Activated CD4-positive, CD25-positive, alpha-beta regulatory T cell treated with anti-CD3 and anti-CD28 coated beads, Interleukin-2, amount 50 U/mL, for 72 hours (primary cell): ENCODE measurements around the gene CTNNAL1.
"Not testable (repeated sequence)": the region's sequence is repeated elsewhere in the genome, so short reads cannot be mapped to it uniquely, and the experiment has no call there.

ENCODE experiments used
- DNase-seq: peaks from one replicate; pipeline ENCODE4 v3.0.0; 2021

The CTNNAL1 gene, protein sequence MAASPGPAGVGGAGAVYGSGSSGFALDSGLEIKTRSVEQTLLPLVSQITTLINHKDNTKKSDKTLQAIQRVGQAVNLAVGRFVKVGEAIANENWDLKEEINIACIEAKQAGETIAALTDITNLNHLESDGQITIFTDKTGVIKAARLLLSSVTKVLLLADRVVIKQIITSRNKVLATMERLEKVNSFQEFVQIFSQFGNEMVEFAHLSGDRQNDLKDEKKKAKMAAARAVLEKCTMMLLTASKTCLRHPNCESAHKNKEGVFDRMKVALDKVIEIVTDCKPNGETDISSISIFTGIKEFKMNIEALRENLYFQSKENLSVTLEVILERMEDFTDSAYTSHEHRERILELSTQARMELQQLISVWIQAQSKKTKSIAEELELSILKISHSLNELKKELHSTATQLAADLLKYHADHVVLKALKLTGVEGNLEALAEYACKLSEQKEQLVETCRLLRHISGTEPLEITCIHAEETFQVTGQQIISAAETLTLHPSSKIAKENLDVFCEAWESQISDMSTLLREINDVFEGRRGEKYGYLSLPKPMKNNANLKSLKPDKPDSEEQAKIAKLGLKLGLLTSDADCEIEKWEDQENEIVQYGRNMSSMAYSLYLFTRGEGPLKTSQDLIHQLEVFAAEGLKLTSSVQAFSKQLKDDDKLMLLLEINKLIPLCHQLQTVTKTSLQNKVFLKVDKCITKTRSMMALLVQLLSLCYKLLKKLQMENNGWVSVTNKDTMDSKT

GRCh38 chr9:109012876-109013678 lies at the start of gene CTNNAL1:
Gene CTNNAL1, minus strand, starts transcription at chr9:109013499. Its CDS starts 57 bp downstream, at chr9:109013442.
- peak; percentile 87 for DNase-seq

DNA sequence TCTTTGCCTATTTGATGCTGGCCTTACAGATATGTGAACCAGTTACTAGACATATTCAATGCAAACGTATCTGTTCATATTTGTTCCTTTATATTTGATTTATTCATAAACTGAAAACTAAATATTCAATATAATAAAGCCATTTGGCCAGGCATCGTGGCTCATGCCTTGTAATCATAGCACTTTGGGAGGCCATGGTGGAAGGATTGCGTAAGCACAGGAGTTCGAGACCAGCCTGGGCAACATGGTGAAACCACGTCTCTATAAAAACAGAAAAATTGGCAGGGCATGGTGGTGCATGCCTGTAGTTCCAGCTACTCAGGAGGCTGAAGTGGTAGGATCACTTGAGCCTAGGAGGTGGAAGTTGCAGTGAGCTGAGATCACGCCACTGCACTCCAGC lies 49.2 kb upstream of the CTNNAL1 start:
- DNase-seq, result no peak

DNA sequence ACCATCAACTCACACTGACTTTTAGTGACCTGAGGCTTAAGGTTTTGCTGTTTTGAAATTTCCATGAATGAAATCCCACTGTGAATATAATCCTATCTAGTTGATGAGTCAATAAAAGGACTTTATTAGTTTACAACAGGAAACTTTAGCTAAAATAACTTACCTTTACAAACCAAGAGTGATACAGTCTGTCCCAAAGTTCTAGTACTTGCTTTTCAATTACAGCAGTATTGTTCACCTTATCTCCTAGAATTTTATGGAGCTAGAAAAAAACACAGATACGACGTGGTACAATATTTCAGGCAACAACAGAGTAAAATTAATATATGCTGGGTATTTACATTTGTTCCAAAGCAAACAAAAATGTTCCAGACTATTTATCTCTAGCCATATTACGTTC lies 46.9 kb upstream of the CTNNAL1 start:
- no peak for DNase-seq

- DNase-seq, result not testable (repeated sequence)
These were observed 39.8 kb upstream of the CTNNAL1 start for GRCh38 chr9:109053121-109053520.

DNA sequence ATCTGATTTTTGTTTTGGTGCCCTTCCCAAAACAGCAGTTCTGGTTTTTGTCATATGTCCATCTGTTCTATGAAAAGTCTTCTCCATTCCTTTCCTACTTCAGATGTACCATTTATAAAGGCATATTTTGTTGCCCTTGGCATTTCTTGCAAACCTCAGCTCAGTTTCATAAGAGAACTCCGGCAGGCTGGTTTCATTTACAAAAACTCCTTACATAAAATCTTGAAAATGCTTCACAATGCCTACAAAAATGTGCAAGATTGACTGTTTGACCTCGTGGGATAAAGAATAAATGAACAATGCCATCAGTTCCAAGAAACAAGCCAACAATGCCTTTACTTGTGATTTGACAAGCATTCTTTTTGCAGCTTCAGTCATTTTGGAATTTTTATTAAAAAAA lies 39.1 kb upstream of the CTNNAL1 start:
- DNase-seq, result no peak

DNA sequence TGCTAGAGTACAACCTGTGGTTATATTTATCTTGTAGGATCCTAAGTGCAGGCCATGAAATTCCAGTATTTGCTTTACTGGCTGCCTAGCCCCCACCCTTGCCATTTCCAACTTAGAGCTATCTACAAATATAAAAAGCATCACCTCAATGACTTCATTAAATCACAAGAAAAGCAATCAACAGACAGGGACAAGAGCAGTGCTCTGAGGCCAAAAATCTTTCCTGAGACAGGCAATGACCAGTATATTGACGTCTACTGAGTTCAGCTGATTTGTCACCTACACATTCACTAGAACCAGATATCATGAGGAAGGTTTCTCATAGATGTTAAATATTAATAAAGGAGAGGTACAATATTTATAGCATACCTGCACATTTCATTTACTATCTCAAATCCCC lies 38.4 kb upstream of the CTNNAL1 start:
- DNase-seq, result no peak

- DNase-seq, result no peak
These were observed 37.1 kb upstream of the CTNNAL1 start for GRCh38 chr9:109050444-109050843.

- DNase-seq, result no peak
These were observed 35.5 kb upstream of the CTNNAL1 start for GRCh38 chr9:109048822-109049221.

- no peak for DNase-seq
These were observed 34.0 kb upstream of the CTNNAL1 start for GRCh38 chr9:109047259-109047658.

DNA sequence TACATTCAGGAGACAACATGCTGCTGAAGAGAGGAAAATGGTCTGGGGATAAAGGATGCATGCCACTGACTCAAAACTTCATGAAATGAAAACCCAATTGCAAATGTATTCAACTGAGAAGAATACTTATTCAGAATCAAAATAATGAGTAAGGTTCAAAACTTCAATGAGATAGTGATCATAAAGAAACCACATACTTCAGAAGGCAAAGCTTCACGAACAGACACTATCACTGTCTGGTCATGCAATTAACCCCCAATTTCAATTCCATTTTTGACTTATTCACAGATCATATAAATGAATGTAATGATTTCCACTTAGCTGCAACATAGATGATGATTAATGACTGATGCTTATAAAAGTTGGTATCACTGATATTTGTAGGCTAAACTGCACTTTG lies 33.0 kb upstream of the CTNNAL1 start:
- DNase-seq, result no peak

- no peak for DNase-seq
These were observed 30.3 kb upstream of the CTNNAL1 start for GRCh38 chr9:109043578-109043977.

- no peak for DNase-seq
These were observed 27.3 kb upstream of the CTNNAL1 start for GRCh38 chr9:109040571-109040970.

GRCh38 chr9:109039539-109039938 lies 26.2 kb upstream of the CTNNAL1 start:
- DNase-seq, result no peak

GRCh38 chr9:109037946-109038715 lies 24.8 kb upstream of the CTNNAL1 start:
- DNase-seq, result no peak

GRCh38 chr9:109036744-109037680 lies 23.7 kb upstream of the CTNNAL1 start:
- no peak for DNase-seq

DNA sequence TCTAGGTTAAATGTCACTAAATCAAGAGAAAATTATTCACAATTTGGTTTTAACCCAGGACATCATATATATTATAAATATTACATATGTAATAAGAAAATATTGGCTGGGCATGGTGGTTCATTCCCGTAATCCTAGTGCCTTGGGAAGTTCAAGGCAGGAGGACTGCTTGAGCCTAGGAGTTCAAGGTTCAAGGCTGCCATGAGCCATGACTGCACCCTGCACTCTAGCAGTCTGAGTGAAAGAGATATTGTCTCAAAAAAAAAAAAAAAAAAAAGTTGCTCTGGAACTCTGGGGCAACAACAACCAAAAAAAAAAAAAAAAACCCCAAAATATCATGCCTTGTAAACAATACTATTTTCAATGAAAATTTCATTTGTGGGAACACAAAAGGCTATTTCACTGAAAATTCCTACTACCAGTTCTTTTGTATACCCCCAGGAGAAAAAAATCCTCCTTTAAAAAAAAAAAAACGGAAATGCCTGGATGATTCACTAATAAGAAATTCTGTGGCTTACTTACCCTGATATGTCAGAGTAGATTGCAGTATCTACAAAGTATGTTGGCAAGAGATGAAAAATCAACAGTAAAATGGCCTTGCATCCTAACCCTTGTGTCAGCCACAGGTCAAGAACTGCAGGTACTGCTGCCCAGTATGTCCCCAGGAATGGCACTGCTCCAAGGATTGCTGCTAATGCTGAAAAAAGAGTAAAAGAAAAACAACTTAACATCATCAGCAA lies 22.6 kb upstream of the CTNNAL1 start:
- no peak for DNase-seq

DNA sequence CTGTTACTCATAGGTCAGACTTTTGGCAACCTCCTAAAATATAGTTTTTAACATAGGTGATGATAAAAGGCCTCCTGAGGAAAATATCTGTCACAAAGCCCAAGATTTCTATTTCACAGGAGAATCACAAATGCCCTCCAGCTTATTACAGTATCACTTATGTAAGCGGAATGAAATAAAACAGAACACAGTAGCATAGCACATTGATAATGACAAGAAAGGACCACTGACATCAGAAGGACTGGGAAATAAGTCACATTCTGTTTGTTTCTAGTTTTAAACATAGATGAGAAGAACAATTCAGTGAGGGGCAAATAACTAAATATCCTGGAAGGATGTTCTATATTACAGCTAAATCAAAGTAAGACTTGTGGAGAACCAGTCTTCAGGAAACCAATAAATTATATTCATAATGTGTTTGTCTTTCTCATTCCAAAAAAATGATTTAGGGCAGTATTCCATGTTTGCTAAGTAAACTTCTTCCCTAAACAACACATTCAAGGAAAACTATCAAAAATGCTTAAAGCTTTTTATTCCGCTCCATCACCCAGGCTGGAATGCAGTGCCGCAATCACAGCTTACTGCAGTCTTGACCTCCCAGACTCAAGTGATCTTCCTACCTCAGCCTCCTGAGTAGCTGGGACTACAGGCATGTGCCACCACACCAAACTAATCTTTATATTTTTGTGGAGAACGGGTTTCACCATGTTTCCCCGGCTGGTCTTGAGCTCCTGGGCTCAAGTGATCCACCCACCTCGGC lies 20.8 kb upstream of the CTNNAL1 start:
- no peak for DNase-seq

DNA sequence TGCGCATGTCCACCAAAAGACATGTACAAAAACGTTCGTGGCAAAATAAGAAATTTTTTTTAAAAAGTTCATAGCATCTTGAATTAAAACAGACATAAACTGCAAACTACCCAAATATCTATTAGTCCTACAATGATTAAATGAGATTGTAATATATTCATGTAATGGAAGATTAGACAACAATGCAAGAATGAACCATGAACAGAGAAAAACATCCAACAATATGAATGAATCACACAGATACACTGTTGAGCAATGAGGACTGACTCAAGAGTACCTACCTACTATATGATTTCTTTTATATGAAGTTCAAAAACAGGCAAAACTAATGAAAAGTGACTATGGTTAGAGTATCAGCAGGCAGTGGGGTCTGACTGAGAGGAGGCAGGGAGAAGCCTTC lies 17.9 kb upstream of the CTNNAL1 start:
- no peak for DNase-seq

GRCh38 chr9:109030426-109030825 lies 17.1 kb upstream of the CTNNAL1 start:
- DNase-seq, result no peak

GRCh38 chr9:109028457-109028856 lies 15.2 kb upstream of the CTNNAL1 start:
- no peak for DNase-seq
